HepG2 (cell line): ENCODE results near the gene JAGN1. TPM values are rescaled to one million over a fixed set of nuclear protein-coding genes. Genes with fewer than 3 reads are reported as not detected.

Experiments
- ATF7 ChIP-seq, 2 experiments: fragments of 450-650 bp in 1 of 2; sonication (generic) in 1 of 2; formaldehyde crosslinking in 1 of 2; IDR thresholded peaks; 2 replicates each; pipeline versions ENCODE4 v1.4.0 to v1.6.1; 2016 to 2020; ENCODE audit warnings: antibody characterized with exemption in 1 of 2, mild to moderate bottlenecking in 1 of 2, missing genetic modification reagents in 1 of 2
- GATAD1 ChIP-seq: IDR thresholded peaks from 2 replicates; pipeline ENCODE4 v1.6.1; 2016; ENCODE audit warnings: missing genetic modification reagents, missing compliant biosample characterization
- GTF2F1 ChIP-seq: fragments of 150-350 bp; IDR thresholded peaks from 2 replicates; pipeline ENCODE4 v1.6.1; 2014; ENCODE audit warnings: low read length
- HDAC1 ChIP-seq: sonication (generic); formaldehyde crosslinking; IDR thresholded peaks from 2 replicates; pipeline ENCODE4 v1.5.1; 2020; ENCODE audit warnings: mild to moderate bottlenecking, missing genetic modification reagents
- HHEX ChIP-seq: IDR thresholded peaks from 2 replicates; pipeline ENCODE4 v1.6.1; 2016; ENCODE audit warnings: control low read depth
- HNF4G ChIP-seq, 2 experiments: sonication (generic) in 1 of 2; formaldehyde crosslinking in 1 of 2; IDR thresholded peaks; 2 replicates each; pipeline versions ENCODE4 v1.4.0 to v1.6.1; 2011 to 2020; ENCODE audit warnings: borderline replicate concordance in 2 of 2, low read depth in 2 of 2, mild to moderate bottlenecking in 2 of 2, low read length in 1 of 2, missing genetic modification reagents in 1 of 2, moderate library complexity in 1 of 2
- MIXL1 ChIP-seq: IDR thresholded peaks from 2 replicates; pipeline ENCODE4 v1.6.1; 2016
- RORA ChIP-seq: sonication (generic); formaldehyde crosslinking; IDR thresholded peaks from 2 replicates; pipeline ENCODE4 v1.5.0; 2020; ENCODE audit warnings: mild to moderate bottlenecking, missing genetic modification reagents, moderate library complexity
- SIX1 ChIP-seq: sonication (generic); formaldehyde crosslinking; IDR thresholded peaks from 2 replicates; pipeline ENCODE4 v1.4.0; 2020; ENCODE audit warnings: missing genetic modification reagents, borderline replicate concordance
- SP1 ChIP-seq, 2 experiments: fragments of 450-650 bp in 1 of 2; sonication (generic) in 1 of 2; formaldehyde crosslinking in 1 of 2; IDR thresholded peaks; 2 replicates each; pipeline versions ENCODE4 v1.4.0 to v1.6.1; 2016 to 2020; ENCODE audit warnings: missing genetic modification reagents in 1 of 2
- SRF ChIP-seq: IDR thresholded peaks from 2 replicates; pipeline ENCODE4 v1.6.1; 2011; ENCODE audit warnings: mild to moderate bottlenecking, low read depth, low read length, moderate library complexity
- TBX3 ChIP-seq: fragments of 450-650 bp; IDR thresholded peaks from 2 replicates; pipeline ENCODE4 v1.6.1; 2017; ENCODE audit warnings: antibody characterized with exemption, mild to moderate bottlenecking, inconsistent platforms, borderline replicate concordance
- U2AF2 ChIP-seq: fragments of 200-400 bp; formaldehyde crosslinking; IDR thresholded peaks from 2 replicates; pipeline ENCODE4 v1.6.1; 2017; ENCODE audit warnings: low read depth, mild to moderate bottlenecking, low read length
- ZNF441 ChIP-seq: sonication (generic); formaldehyde crosslinking; IDR thresholded peaks from 2 replicates; pipeline ENCODE4 v1.7.0; 2021; ENCODE audit warnings: missing genetic modification reagents, borderline replicate concordance
- ZNF550 ChIP-seq: sonication (generic); formaldehyde crosslinking; IDR thresholded peaks from 2 replicates; pipeline ENCODE4 v1.4.0; 2020; ENCODE audit warnings: mild to moderate bottlenecking, missing genetic modification reagents, borderline replicate concordance
- ZNF652 ChIP-seq: IDR thresholded peaks from 2 replicates; pipeline ENCODE4 v1.6.1; 2016; ENCODE audit warnings: low read depth, borderline replicate concordance
- ZNF781 ChIP-seq: sonication (generic); formaldehyde crosslinking; IDR thresholded peaks from 2 replicates; pipeline ENCODE4 v1.5.1; 2020; ENCODE audit warnings: borderline replicate concordance, mild to moderate bottlenecking, missing genetic modification reagents; ENCODE audit errors: not compliant biosample characterization
- ZSCAN29 ChIP-seq: sonication (generic); formaldehyde crosslinking; conservative IDR thresholded peaks from 2 replicates; pipeline ENCODE4 v1.4.0; 2020; ENCODE audit warnings: mild to moderate bottlenecking, missing genetic modification reagents
- polyA plus RNA-seq, 8 experiments: library from polyadenylated mRNA; depleted of rRNA in 3 of 8; stranded (reverse) in 7 of 8; unstranded in 1 of 8; fragments of >200 nt; fragmentation: Illumina TruSeq in 4 of 8; extraction: Trizol in 4 of 8; gene quantifications; 2 replicates each; pipeline versions ENCODE4 v1.2.1 to v1.2.3, GENCODE V29; 2011 to 2016; ENCODE audit warnings: low read depth in 4 of 8, missing spikeins in 1 of 8, mixed read lengths in 1 of 8; ENCODE audit not compliant: insufficient read depth in 1 of 8
- total RNA-seq, 5 experiments: library from RNA; depleted of rRNA; stranded (reverse); fragments of >200 nt; fragmentation: Illumina TruSeq; extraction: Trizol; gene quantifications; 2 replicates each; pipeline ENCODE4 v1.2.3, GENCODE V29; 2016; ENCODE audit warnings: low read depth in 1 of 5
- TF ChIP-seq, protein P1 (sequence below): sonication (generic); formaldehyde crosslinking; IDR thresholded peaks from 2 replicates; pipeline ENCODE4 v1.5.0; 2020; ENCODE audit warnings: missing genetic modification reagents
- TF ChIP-seq, protein P2 (sequence below): sonication (generic); formaldehyde crosslinking; IDR thresholded peaks from 2 replicates; pipeline ENCODE4 v1.4.0; 2020; ENCODE audit warnings: mild to moderate bottlenecking, missing genetic modification reagents
- TF ChIP-seq, protein P3 (sequence below): sonication (generic); formaldehyde crosslinking; IDR thresholded peaks from 2 replicates; pipeline ENCODE4 v1.4.0; 2020; ENCODE audit warnings: missing genetic modification reagents
- TF ChIP-seq, protein P4 (sequence below): sonication (generic); formaldehyde crosslinking; IDR thresholded peaks from 2 replicates; pipeline ENCODE4 v1.4.0; 2020; ENCODE audit warnings: missing genetic modification reagents

Gene JAGN1
- total and polyA plus RNA-seq, 2 of the 13 experiments (the other 11 are each of a cell fraction or from before 2014, with no cell fraction given), result 49.9 to 50.9 TPM

DNA sequence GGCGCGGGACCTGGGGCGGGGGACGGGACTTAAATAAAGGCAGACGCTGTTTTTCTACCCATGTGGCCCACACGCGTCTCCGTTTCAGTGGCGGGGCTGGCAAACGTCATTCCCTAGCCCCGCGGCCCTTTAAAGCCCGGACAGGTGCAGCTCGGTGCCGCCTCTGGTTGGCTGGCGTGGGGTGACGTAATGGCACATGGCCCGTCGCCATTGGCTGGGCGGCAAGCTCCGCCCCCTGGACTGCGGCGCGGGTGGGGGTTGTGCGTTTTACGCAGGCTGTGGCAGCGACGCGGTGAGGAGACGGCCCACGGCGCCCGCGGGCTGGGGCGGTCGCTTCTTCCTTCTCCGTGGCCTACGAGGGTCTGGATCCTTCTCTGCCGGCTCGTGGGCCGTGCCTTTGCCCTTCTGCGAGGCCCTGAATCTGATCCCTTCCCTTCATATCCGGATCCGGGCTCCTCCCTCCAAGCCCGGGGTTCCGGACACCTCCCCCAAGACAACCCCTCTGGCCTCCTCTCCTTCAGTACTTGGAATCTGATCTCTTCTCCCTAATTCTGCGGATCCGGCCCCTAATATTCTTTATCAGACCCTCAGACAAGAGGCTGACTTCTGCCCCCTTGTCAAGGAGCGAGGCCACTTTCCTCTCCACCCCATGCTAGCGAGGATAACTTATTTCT, 43.3 kb downstream of the JAGN1 start, which contains the start of gene CRELD1 (continued):
- TF ChIP-seq, protein P1, sequence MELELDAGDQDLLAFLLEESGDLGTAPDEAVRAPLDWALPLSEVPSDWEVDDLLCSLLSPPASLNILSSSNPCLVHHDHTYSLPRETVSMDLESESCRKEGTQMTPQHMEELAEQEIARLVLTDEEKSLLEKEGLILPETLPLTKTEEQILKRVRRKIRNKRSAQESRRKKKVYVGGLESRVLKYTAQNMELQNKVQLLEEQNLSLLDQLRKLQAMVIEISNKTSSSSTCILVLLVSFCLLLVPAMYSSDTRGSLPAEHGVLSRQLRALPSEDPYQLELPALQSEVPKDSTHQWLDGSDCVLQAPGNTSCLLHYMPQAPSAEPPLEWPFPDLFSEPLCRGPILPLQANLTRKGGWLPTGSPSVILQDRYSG (CRISPR knock-in tag), result peak; percentile 64; the same call in 1 of the 2 replicates
- TF ChIP-seq ATF7 (IDR thresholded peaks at IDR 0.05) (peak; percentile 96), ATF7 (CRISPR knock-in tag; IDR thresholded peaks at IDR 0.05) (peak; percentile 94), ZNF652 (CRISPR knock-in tag) (0 out of 2 replicates have a peak, but pooled peaks have one; percentile 10), GATAD1 (CRISPR knock-in tag) (peak; percentile 77), MIXL1 (CRISPR knock-in tag) (no peak), HNF4G (IDR thresholded peaks at IDR 0.05; ENCODE audit: borderline replicate concordance, low read depth, low read length) (no peak; the same call in 1 of the 2 replicates), HNF4G (CRISPR knock-in tag; IDR thresholded peaks at IDR 0.05; ENCODE audit: borderline replicate concordance, low read depth) (no peak), GTF2F1 (no peak), RORA (CRISPR knock-in tag) (no peak), U2AF2 (no peak), SIX1 (no peak), HHEX (no peak), ZSCAN29 (CRISPR knock-in tag) (no peak), ZNF550 (CRISPR knock-in tag) (no peak), ZNF441 (CRISPR knock-in tag) (no peak; the same call in 1 of the 2 replicates), TBX3 (no peak), ZNF781 (CRISPR knock-in tag) (no peak), SP1 (IDR thresholded peaks at IDR 0.05) (no peak), SP1 (CRISPR knock-in tag; IDR thresholded peaks at IDR 0.05) (peak; percentile 88), SRF (no peak), HDAC1 (CRISPR knock-in tag) (peak; percentile 69)
- TF ChIP-seq, protein P2, sequence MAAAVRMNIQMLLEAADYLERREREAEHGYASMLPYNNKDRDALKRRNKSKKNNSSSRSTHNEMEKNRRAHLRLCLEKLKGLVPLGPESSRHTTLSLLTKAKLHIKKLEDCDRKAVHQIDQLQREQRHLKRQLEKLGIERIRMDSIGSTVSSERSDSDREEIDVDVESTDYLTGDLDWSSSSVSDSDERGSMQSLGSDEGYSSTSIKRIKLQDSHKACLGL (CRISPR knock-in tag), result no peak; the same call in 1 of the 2 replicates
- TF ChIP-seq, protein P3, sequence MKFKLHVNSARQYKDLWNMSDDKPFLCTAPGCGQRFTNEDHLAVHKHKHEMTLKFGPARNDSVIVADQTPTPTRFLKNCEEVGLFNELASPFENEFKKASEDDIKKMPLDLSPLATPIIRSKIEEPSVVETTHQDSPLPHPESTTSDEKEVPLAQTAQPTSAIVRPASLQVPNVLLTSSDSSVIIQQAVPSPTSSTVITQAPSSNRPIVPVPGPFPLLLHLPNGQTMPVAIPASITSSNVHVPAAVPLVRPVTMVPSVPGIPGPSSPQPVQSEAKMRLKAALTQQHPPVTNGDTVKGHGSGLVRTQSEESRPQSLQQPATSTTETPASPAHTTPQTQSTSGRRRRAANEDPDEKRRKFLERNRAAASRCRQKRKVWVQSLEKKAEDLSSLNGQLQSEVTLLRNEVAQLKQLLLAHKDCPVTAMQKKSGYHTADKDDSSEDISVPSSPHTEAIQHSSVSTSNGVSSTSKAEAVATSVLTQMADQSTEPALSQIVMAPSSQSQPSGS (CRISPR knock-in tag), result peak; percentile 96
- TF ChIP-seq, protein P4, sequence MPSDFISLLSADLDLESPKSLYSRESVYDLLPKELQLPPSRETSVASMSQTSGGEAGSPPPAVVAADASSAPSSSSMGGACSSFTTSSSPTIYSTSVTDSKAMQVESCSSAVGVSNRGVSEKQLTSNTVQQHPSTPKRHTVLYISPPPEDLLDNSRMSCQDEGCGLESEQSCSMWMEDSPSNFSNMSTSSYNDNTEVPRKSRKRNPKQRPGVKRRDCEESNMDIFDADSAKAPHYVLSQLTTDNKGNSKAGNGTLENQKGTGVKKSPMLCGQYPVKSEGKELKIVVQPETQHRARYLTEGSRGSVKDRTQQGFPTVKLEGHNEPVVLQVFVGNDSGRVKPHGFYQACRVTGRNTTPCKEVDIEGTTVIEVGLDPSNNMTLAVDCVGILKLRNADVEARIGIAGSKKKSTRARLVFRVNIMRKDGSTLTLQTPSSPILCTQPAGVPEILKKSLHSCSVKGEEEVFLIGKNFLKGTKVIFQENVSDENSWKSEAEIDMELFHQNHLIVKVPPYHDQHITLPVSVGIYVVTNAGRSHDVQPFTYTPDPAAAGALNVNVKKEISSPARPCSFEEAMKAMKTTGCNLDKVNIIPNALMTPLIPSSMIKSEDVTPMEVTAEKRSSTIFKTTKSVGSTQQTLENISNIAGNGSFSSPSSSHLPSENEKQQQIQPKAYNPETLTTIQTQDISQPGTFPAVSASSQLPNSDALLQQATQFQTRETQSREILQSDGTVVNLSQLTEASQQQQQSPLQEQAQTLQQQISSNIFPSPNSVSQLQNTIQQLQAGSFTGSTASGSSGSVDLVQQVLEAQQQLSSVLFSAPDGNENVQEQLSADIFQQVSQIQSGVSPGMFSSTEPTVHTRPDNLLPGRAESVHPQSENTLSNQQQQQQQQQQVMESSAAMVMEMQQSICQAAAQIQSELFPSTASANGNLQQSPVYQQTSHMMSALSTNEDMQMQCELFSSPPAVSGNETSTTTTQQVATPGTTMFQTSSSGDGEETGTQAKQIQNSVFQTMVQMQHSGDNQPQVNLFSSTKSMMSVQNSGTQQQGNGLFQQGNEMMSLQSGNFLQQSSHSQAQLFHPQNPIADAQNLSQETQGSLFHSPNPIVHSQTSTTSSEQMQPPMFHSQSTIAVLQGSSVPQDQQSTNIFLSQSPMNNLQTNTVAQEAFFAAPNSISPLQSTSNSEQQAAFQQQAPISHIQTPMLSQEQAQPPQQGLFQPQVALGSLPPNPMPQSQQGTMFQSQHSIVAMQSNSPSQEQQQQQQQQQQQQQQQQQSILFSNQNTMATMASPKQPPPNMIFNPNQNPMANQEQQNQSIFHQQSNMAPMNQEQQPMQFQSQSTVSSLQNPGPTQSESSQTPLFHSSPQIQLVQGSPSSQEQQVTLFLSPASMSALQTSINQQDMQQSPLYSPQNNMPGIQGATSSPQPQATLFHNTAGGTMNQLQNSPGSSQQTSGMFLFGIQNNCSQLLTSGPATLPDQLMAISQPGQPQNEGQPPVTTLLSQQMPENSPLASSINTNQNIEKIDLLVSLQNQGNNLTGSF, result peak; percentile 79
